GM12801 (cell line): ENCODE data around the gene RUVBL1.

Source experiments
- CTCF ChIP-seq: IDR thresholded peaks from one replicate; pipeline ENCODE4 v1.5.1; 2011; ENCODE audit warnings: control low read depth; ENCODE audit not compliant: insufficient read length; ENCODE audit errors: extremely low read depth

RUVBL1 gene

GRCh38 chr3:128033102-128033501, 90.5 kb downstream of the RUVBL1 start:
- no peak for TF ChIP-seq CTCF
